HG02840 (cell line): ENCODE results near the gene RAI14.
"Not testable (repeated sequence)": the region's sequence is repeated elsewhere in the genome, so short reads cannot be mapped to it uniquely, and the experiment has no call there.

Experiments used
- ATAC-seq: cut with Tn5 transposase; IDR thresholded peaks from one replicate; pipeline ENCODE4 v1.9.1; 2021; ENCODE audit warnings: mild to moderate bottlenecking, moderate library complexity, moderate number of reproducible peaks; ENCODE audit not compliant: unreplicated experiment, low FRiP score

Gene RAI14

GRCh38 chr5:34724741-34725140, 68.6 kb downstream of the RAI14 start:
- no peak for ATAC-seq

GRCh38 chr5:34727166-34727749, 71.1 kb downstream of the RAI14 start:
- not testable (repeated sequence) for ATAC-seq

GRCh38 chr5:34728236-34728635, 72.1 kb downstream of the RAI14 start:
- ATAC-seq: no peak

DNA sequence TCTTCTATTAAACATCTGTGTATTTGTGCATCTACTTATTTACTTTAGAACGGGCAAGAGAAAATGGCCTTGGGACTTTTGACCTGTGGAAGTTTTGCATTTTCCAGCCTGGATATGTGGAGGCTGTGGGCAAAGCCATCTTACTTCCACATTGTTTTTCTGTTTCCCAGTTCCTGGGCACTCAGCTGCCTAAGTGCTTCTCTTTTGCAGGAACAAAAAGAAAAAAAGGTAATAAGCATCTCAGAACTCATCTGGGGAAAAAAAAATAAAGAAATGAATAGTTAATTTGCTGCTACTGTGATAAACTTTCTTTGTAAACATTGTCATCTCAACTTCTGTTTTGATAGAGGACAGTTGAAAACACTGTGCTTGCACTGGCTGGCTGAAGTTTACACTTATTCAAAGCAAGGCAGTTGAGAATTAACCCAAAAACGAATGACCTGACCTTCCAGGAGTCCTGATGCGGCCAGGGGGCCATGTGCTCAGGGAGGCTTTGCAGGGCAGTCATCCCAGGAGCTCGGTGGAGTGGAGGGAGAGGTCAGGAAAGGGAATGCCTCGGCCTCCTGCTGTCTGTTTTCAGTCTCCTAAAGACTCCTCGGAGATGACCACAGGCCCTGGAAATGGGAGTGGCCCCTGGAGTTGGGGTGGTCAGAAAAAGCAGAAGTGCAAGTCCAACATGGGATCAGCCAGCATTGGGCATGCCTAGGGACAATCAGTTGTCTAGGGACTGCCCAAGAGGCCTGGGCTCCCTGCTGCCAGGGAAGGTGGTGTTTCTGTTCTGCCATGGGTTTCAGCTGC, 75.5 kb downstream of the RAI14 start:
- no peak for ATAC-seq

DNA sequence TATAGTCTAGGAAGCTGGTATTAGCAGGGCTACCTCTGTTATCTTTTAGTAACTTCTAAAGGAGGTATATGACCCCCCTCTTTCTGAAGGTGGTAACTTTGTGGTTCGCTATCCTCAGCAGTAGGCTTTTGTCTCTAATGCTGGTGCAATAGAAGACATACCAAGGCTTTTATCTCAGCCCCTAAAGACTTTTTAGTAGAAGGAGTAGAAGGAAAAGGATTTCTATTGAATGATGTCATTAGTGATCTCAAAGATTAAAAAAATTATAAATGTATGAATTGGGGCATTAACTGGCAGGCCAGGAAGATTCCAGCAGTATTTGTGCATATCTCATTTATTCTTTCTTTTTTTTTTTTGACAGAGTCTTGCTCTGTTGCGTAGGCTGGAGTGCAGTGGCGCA, 78.2 kb downstream of the RAI14 start:
- no peak for ATAC-seq

DNA sequence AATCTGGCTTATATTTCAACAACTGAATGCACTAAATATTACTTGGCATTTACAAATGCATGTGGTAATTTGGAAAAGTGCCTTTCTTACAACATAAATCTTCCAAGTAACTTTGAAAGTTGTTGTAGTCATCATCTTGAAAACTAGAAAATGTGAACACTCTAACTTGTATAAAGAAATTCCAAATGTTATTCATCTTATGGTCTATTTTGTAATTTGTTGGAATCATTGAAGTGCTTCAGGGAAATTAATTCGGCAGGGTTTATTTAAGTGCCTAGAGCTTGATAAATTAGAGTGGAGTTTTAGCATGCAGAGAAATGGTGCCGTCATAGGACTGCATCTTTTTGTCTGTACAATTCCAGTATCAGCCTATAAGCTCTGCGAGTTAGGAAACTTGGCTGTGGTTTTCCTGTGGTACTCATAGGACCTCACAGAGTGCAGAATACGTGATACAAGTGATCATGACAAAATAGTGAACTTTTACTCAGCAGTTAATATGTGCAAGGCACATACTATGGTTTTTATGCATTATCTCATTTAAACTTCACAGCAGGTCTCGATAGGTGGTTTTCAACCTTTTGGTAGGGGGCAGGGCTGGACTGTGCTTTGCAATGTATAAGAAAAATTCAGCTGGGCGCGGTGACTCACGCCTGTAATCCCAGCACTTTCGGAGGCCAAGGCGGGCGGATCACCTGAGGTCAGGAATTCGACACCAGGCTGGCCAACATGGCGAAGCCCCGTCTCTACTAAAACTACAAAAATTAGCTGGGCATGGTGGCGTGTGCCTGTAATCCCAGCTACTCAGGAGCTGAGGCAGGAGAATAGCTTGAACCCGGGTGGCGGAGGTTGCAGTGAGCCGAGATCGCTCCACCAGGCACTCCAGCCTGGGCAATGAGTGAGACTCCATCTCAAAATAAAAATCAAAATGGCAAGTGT, 79.6 kb downstream of the RAI14 start:
- no peak for ATAC-seq

DNA sequence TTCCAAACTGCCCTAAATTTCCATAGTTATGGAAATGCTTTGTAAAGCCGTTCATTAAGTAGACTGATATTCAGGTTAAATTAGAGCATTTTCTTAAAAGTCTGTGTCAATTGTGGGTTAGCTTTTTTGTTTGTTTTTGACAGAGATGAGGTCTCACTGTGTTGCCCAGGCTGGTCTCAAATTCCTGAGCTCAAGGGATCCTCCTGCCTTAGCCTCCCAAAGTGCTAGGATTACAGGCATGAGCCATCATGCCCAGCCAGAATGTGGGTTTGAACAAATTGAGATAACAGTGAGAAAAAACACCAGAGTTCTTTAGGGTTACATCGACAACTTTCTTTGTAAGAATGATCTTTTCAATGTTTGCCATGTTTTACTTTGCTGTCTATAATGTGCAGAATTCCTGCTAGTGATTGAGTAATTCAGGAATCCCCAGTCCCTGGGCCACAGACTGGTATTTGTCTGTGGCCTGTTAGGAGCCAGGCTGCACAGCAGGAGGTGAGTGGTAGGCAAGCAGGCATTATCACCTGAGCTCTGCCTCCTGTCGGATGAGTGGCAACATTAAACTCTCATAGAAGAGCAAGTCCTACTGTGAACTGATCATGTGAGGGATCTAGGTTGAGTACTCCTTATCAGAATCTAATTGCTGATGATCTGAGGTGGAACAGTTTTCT, 80.5 kb downstream of the RAI14 start:
- no peak for ATAC-seq

GRCh38 chr5:34737731-34738130, 81.6 kb downstream of the RAI14 start:
- no peak for ATAC-seq

- no peak for ATAC-seq
These were observed 82.3 kb downstream of the RAI14 start for GRCh38 chr5:34738381-34738780.

- ATAC-seq: no peak
These were observed 84.3 kb downstream of the RAI14 start for GRCh38 chr5:34740389-34740806.

GRCh38 chr5:34742061-34742460, 85.9 kb downstream of the RAI14 start:
- no peak for ATAC-seq

- no peak for ATAC-seq
These were observed 87.8 kb downstream of the RAI14 start for GRCh38 chr5:34743878-34744277.

- ATAC-seq: no peak
These were observed 92.3 kb downstream of the RAI14 start for GRCh38 chr5:34748431-34748830.

DNA sequence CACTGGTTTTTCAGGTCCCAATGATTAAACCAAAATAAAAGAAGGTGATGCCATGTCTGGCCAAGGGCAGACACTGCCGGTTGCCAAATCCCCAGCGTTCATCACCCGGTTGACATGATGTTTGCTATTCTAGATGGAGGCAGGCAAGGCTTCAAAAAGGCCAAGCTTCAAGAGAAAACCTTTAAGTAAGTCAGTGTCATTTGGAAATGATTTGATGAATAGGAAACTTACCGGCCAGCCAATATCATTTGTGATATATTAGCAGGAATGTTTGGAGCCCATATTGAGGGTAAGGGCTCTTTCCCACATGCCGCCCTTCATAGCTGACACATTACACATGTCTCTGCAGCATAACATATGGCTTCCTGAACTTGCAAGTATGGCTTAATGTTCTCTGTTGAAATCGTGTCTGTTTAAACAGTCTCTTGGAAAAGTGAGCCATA, 93.3 kb downstream of the RAI14 start:
- ATAC-seq: no peak

DNA sequence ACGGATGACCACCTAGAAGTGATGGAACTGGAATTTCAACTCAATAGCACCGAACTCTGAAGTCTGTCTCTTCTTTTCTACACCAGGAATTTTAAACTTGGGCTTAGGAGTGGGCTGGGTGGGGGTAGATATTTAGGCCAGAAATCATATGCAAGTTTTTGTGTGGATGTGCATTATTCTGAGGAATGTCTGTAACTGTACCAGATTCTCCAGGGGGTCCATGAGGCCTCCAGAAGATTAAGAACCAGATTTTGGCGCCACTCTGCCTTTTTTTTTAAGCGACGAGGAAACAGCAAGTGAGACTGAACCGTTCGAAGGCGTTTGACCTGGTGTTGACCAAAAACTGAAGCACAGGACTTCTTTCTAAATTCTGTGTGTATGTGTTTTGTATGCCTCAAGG, 94.1 kb downstream of the RAI14 start:
- no peak for ATAC-seq

- ATAC-seq: no peak
These were observed 95.9 kb downstream of the RAI14 start for GRCh38 chr5:34751807-34752736.

DNA sequence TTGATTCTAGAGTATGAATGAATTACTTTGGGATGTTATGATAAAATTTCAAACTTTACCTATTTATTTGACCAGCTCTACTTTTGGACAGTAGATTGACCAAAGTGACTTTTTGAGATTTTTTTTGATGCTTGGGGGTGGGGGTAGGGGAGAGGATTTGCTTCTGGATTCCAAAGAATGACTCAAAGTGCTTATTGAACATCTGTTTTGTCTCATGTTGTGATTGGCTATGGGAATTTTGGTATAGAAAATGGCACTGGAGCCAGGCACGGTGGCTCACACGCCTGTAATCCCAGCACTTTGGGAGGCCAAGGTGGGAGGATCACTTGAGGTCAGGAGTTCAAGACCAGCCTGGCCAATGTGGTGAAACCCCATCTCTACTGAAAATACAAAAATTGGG, 97.1 kb downstream of the RAI14 start:
- not testable (repeated sequence) for ATAC-seq

DNA sequence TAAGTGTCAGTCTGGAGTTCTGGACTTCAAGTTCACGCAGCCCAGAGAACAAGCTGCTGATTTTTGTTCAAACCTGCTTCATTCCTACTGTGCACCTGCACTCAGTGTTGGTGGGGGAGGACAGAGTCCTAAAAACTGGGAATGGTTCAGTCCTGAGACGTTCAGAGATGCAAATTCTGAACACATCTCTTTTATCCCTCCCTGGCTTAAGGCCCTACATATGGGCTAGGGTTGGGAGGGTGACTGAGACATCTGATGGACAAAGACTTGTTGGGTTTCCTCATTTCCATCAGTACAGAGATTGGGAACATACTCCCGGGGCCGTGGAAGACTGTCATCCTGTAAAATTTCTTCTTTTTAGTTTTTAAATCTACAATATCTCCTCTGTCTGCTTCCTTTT, 99.8 kb downstream of the RAI14 start:
- ATAC-seq: no peak
